NCI-H2081 (cell line): ENCODE results near the gene ERAS.

Source experiments
- DNase-seq, 2 experiments: peaks; one replicate each; lab custom pipeline; 2025; lab: John Stamatoyannopoulos, UW

Gene ERAS, protein sequence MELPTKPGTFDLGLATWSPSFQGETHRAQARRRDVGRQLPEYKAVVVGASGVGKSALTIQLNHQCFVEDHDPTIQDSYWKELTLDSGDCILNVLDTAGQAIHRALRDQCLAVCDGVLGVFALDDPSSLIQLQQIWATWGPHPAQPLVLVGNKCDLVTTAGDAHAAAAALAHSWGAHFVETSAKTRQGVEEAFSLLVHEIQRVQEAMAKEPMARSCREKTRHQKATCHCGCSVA

DNA sequence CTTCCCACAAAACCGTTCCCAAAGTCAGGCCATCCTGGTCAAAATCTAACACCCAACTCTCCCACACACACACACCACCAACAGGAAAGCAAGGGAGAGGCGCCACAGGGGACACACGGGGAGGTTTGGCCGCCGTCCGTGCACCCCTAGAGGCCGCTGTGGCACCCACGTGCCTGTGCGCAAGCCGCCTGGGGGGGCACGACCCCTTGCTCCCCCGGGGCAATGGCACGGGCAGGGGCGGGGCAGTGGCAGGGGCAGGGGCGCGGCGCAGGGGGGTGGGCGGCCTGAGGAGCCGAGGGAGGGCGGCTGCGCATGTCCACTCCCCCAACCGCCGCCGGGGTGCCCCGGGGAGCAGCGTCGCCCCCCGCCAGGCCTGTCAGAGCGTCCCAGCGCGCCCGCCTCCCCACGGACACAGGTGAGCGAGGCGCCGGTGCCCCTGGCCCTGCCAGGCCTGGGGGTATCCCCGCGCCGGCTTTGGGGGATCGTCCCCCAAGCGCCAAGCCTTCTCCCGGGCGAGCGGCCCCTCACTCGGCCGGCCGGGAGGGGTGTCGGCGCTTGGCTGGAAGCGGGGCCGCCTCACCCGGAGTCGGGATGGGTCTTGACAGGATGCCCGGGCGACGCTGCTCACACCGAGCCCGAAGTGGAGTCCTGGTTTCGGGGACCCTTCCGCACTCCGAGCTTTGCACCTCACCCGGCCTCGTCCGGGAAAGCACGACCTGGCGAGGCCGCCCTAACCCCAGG lies at the start of gene ERAS:
ERAS (plus strand) TSS at position 379 of the 741 bp plus-strand sequence. CDS start 2,611 bp downstream, outside the sequence.
- DNase-seq = no peak

DNA sequence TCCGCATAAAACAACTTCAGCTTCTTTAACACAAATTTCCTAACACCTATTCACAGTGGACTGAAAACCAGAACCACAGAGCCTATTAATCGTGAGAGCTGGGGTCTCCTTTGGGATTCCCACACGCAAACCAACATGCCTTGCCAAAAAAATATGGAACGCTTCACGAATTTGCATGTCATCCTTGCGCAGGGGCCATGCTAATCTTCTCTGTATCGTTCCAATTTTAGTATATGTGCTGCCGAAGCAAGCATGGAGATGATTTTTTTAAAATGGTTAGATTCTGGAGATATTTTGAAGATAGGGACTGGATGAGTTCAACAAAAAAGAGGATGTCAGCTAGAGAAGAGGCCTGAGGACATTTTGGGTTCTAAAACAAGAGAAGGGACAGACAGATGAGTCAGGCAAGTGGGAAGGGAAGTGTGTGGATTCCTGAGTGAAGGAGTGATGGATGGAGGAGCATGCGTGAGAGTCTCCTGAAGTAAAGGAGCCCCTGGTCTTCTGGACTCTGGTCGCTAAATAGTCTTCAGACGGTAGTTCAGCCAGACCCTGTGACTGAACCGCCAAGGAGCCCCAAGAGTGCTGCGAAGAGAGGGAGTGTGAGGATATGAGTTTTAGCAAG lies 49.4 kb upstream of the ERAS start:
- DNase-seq = no peak

DNA sequence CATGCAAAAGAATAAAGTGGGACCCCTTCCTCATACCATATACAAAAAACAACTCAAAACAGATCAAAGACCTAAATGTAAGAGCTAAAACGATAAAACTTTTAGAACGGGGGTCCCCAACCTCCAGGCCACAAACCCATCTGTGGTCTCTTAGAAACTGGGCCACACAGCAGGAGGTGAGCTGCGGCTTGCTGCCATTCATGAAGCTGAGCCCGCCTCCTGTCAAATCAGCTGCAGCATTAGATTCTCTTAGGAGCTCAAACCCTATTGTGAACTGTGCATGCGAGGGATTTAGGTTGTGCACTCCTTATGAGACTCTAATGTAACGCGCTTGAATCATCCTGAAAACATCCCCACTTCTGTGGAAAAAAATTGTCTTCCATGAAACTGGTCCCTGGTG lies 46.9 kb upstream of the ERAS start:
- no peak for DNase-seq

DNA sequence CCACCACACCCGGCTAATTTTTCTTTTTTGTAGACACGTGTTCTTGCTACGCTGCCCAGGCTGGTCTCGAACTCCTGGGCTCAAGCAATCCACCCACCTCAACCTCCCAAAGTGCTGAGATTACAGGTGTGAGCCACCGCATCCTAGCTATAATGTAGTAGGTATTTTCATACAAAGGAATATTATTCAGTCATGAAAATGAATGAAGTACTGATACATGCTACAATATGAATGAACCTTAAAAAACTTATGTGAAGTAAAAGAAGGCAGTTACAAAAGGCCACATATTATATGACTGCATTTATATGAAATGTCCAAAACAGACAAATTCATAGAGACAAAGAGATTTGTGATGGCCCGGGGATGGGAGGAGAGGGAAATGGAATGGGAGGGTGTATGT lies 44.6 kb upstream of the ERAS start:
- no peak for DNase-seq

DNA sequence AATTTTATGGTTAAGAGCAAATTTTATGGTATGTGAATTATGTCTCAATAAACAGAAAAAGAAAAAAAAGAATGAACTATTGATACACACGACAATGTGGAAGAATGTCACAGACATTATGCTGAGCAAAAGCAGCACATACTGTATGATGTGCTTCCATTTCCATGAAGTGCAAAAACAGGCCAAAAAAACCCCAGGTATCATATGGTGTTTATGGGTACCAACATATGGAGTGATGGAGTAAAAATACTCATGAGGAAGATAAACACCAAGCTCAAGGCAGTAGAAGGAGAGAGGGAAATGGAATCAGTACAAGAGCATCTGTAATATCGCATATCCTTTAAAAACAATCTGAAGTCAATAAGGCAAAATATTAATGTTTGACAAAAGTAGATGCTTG lies 44.1 kb upstream of the ERAS start:
- DNase-seq = no peak

DNA sequence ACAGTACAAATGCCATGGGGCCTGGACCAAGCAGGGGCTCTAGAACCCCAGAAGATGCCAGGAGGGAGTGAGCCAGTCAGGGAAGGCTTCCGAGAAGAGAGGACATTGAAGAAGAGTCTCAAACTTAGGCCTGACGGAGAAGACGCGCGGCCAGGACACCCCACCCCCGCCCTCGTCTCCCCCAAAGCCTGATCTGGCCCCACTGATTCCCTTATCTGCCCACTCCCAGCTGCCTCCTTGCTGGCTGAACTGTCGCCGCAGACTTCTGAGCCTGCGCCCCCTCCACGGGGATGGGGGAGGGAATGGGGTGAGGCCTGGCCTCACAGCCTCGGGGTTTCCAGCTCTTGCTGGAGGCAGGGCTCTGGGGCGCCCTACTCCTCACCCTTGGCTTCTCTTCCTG lies 43.5 kb upstream of the ERAS start:
- no peak for DNase-seq

DNA sequence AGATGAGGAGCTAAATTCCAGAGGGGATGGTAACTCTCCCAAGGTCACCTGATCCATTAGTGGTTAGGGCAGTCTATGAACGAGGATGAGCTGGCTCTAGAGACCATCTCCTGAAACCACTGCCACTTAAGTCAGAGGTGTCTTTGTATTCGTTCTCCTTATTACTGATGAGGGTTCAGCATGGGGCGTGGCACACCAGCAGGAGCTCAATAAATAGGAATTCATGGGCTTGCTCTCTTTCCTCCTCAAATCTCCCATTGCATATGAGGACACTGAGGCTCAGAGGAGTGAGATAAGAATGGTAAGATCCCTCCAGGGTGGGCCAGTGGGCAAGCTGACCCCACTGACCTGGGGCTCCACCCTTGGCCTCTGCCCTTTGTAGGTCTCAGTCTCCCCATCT lies 41.6 kb upstream of the ERAS start:
- DNase-seq = no peak

DNA sequence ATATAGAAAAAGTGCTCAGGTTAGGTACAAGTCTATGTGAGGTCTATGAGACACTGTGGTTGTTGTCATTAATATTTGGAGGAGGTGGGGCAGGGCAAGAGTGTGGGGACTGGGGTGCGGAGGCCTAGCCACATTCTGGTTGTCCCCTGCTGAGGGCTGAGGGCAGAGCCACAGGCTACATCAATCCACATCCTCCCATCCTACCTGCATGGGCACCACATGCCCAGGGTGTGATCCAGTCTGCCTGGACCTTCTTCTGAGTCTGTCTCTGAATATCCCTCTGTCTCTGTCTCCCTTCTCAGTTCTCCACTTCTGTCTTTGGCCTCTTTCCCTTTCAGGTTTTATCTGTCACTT lies 41.1 kb upstream of the ERAS start:
- no peak for DNase-seq

DNA sequence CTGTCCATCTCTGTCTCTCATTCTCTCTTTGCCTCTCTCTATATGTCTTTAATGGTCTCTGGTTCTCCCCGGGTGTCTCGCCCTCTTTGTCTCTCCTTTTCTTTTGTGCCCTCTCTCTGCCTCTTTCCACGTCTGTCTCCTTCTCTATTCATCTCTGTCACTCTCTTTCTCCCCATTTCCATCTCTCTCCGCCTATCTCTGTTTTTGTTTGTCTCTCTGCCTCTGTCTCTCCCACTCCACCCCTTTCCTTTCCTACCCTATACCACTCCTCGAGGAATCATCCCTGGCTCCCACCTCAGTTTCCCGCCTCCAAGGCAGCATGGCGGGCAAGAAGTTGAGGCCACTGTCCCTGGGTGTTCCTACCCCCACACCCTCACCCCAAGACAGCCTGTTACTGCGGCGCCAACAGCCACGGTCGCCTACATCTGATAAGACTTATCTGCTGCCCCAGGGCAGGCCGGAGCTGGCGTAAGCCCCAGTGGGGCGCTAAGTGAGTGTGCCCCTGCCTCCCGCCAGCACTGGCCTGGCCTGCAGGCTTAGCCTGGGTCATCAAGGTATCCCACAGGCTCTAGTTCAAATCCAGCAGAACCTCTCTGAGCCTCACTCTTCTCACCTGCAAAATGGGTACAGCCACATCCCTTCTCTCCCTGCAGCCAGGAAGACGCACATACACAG lies 40.6 kb upstream of the ERAS start:
- no peak for DNase-seq

DNA sequence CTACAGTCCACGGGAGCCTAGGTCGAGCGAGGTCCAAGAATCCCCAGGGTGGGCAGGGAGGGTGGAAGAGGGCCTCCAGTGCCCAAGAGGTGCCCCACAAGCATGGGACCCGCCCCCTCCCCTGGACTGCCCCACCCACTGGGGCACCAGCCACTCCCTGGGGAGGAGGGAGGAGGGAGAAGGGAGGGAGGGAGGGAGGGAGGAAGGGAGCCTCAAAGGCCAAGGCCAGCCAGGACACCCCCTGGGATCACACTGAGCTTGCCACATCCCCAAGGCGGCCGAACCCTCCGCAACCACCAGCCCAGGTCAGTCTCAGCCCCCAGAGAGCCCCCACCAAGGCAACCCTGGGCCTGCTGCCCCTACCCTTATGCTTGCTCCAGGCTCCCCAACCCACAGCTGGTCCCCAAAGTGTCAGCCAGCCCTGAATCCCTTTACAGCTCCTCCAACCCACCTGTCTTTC lies 39.9 kb upstream of the ERAS start, which contains the start of gene GATA1:
GATA1 (plus strand) TSS at position 250 of the 460 bp plus-strand sequence. CDS start 4,520 bp downstream, outside the sequence.
- no peak for DNase-seq

DNA sequence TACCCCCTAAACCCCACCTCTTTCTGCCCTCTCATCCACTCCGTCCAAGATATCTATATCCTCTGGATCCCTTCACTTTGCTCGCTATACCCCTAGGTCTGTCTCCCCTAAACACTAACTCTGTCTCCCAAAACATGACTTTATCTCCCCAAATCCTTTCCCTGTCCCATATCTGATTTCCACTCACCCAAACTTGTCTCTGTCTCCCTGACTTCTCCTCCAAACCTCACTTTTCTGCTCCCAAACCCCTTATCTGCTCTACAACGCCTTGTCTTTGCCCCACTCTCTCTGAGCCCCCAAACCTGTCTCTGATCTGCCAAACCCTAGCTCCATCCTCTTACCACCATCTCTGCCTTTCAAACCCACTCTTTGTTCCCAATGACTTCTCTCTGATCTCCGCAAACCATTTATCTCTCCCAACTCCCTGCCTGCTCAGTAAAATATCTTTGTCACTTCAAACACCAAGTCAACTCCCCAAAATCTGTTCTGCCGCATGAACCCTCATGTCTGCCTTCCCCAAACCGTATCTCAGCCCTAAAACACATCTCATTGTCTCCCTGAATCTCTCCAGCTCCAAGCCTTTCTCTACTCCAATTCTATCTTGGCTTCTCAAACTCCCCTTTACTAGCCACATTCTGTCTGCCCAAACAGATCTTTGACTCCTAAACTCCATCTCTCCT lies 39.3 kb upstream of the ERAS start:
- no peak for DNase-seq

DNA sequence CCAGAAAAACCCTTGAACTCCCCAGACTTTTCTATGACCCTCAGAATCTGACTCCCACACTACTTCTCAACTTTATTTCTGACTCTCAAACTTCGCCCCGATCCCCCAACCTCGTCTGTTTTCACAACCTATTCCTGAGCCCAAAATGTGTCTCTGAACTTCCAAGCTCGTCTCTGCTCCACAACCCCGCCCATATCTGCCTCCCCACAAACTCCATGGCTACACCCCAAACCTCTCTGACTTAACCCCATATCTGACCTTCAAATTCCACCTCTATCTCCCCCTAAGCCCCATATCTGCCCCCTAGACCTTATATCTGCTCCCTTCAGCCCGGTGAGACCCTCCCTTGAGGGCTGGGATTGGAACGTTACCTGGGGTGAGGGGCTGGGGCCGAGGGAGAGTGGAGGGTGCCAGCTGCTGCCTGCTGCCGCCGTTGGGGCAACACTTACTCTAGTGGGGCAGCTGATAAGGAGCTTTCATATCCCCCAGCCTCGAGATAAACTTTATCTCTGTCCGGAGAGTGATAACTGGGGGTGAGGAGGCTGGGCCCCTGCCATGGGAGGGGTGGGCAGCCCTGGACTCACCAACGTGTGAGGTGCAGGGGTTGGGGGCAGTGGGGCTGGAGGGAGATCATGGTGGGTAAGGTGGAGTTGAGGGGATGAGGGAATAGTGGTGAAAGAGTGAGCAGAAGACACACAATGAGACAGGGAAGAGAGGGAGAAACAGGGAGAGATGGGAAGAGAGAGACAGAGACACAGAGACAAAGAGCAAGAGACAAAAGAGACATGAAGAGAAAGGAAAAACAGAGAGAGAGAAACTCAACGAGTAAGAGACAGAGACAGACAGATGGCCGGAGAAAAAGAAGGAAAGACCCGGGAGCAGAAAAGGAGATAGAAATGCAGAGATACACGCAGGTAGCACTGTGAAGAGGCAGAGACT lies 38.5 kb upstream of the ERAS start:
- no peak for DNase-seq

DNA sequence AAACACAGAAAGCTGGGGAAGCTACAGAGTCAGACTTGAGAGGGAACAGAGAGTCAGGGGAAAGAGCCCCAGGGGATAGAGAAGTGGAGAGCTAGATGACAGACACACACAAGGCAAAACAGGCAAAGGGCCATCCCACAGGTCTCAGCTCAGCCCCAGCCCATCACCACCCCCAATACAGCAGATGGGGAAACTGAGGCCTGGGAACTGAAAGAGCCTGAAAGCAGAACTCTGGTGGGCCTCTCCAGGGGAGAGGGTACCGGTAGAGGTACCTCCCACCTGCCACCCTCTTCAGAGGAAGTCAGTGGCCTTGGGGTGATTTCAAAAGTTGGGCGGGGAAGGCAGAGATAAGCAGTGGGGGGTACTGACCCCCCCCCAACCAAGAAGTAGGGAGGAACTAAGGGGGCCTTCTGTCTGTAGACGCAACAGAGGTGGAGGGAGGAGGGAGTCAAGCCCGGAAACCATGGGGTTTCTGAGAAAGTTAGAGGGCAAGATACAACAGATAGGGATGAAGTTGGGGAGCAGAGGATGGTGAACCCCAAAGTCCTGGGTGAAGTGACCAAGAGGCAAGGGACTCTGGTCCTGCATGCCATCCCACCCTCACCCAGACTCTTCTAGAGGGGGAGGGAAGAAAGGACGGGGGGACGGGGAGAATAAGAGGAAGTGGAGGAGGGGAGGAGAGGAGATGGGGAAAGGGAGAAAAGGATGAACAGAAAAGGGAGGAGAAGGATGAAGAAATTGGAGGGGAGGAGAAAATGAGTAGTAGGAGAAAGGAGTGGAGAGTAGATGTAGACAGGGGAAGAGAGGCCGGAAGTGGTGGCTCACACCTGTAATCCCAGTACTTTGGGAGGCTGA lies 36.7 kb upstream of the ERAS start:
- DNase-seq = no peak

DNA sequence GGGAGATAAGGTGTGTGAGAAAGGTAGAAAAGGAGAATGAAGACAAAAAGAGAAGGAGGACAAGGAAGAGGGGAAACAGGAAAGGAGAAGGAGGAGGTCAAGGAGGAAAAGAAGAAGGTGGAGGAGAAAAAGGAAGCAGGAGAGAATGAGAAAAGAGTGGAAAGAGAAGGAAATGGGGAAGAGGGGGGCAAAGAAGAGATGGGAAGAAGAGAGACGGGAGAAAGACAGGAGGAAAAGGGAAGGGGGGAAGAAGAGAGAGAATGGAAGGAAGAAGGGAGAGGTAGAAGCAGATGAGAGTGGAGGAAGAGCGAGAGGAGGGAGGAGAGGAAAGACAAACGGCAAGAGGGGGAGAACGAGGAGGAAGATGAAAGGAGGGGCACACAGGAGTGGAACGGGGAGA lies 35.8 kb upstream of the ERAS start:
- no peak for DNase-seq

DNA sequence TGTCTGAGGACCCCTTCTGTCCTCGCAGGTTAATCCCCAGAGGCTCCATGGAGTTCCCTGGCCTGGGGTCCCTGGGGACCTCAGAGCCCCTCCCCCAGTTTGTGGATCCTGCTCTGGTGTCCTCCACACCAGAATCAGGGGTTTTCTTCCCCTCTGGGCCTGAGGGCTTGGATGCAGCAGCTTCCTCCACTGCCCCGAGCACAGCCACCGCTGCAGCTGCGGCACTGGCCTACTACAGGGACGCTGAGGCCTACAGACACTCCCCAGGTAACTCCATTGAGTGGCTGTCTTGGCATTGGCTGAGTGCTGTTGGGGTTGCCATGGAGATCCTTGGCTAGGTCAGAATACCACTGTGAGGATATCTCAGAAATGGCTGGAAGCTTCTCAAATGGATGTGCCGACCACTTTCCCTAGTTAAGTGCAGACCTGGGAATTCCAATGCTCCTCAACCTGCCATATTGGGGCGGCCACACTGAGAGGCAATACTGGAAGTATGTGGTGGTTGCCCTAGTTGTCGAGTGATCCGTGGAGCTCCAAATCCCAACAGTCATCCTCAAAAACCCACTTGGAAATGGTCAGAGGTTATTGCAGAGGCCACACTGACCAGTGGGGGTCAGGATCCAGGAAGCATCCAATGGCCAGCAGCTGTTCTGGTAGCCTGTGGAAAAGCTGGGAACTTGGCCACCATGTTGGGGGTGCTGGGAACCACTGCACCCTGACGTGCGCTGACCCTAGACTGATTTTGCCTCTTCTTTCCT lies 35.1 kb upstream of the ERAS start:
- no peak for DNase-seq

DNA sequence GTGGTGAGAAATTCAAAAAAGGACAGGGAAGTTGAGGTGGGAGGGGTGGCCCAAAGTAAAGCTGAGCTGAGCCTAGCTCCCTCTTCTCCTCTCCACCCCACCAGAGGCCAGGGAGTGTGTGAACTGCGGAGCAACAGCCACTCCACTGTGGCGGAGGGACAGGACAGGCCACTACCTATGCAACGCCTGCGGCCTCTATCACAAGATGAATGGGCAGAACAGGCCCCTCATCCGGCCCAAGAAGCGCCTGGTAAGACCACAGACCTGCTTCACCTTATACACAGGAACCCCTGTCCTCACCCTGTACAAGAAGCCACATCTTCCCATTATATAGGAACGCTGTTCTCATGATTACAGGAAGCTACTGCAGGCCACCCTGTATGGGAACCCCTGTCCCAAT lies 34.1 kb upstream of the ERAS start:
- DNase-seq = no peak

DNA sequence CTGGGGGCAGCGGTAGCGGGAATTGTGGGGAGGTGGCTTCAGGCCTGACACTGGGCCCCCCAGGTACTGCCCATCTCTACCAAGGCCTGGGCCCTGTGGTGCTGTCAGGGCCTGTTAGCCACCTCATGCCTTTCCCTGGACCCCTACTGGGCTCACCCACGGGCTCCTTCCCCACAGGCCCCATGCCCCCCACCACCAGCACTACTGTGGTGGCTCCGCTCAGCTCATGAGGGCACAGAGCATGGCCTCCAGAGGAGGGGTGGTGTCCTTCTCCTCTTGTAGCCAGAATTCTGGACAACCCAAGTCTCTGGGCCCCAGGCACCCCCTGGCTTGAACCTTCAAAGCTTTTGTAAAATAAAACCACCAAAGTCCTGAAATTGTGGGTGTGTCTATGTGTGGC lies 32.4 kb upstream of the ERAS start:
- no peak for DNase-seq

DNA sequence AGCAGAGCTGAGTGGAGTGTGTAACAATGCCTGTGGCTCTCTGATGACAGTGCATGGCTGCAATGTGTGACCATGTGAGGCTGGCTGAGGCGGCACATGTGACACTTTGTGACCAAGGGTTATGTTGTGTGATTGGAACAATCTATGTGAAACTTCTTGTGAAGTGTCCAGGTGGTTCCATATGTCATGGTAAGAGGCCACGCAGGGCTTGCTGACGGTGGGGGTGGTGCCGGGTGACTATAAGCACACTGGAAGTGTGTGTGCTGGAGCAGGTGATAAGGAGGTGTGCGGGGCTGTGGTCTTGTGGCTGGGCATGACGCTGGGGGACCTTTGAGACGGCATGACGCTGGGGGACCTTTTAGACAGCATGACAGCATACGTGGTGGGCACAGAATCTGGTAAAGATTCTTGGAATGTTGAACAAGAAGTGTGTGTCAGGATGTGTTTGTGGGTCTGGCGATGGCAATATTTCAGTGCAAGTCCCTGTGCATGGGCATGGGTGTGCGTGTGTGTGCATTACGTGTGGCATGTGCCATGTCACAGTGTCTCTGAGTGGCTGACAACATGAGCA lies 31.9 kb upstream of the ERAS start:
- no peak for DNase-seq
